ENCODE data around the gene HOXB5.

Gene HOXB5

GRCh38 chr17:48591255-48592056 is 2.1 kb downstream of the HOXB5 start:
- DNase-seq (ENCODE audit: low read depth in 2 of 2, low spot score in 1 of 2) = no peak

GRCh38 chr17:48590607-48591161 is 2.9 kb downstream of the HOXB5 start:
- DNase-seq (ENCODE audit: low read depth in 2 of 2, low spot score in 1 of 2) = no peak

DNA sequence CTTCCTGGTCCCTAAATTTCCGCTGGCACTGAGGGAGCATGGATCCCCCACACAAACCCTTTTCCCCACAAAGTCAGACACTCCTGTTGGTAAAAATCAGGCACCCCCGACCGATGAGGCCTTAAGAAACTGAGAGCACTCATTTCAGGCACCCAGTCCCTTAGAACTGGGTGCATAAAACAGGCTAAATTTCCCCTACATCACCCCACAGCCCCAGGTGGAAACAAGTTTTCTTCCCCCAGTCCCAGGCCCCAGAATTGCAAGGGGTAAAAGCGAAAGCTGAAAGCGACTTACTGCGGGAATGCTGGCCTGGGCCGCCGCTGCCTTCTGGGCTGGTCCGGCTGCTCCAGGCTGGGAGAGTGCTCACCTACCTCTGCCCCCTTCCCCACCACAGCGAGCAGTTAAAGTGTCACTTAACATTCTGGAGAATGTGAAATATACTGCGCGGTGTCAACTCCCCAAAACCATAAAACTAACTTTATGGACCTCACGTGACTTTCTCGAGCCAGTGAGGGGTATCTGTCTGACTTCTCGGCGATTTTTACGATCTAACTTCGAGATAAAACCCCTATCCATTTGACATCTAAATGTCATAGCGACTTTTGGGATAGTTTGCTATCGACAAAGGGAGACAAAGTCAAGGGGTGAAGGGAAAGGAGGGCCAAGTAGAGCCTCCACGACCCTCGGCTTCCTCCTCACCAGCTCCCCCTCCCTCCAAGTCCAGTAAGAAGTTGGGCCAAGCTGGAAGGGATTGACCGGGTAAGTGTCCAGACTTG is 3.6 kb downstream of the HOXB5 start, which contains the start of gene HOXB3:
HOXB3 (minus strand) TSS at position 411 of the 776 bp plus-strand sequence. CDS start 37,767 bp downstream, outside the sequence.
- DNase-seq (ENCODE audit: low read depth in 2 of 2, low spot score in 1 of 2) = no peak

DNA sequence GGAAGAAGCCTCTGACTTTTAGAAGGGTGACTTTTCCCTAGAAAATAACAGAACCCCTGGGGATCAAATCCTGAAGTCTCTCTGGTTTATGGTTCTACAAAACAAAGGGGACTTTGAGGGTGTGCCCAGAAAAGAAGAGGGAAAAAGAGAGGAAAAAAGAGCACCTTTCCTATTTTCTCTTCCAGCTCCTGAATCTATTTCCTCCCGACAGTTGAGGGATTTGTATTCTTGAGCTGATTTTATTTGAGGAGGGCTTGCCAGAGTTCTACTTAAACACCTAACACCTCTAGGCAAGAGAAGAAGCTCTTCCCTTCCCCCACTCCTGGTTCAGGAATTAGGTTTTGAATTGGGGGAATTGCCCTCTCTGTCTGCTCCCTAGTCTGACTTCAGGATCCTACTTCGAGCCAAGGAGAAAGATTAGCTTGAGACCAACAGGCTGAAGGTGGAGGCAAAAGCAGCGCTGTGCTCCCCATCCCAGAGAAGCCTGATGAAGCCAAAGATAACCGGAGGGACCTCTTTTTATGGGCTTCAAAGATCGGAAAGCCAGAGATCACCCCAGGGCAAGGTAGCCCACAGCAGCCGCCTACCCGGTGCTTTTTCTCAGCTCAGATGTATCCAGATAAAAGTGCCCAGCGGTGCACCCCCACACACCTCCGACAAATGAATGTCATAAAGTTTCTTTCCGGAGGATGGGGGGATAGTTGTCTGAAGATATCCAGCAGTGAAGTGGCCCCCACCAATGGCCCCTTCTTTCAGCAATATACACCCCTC is 4.3 kb downstream of the HOXB5 start:
- no peak for DNase-seq (ENCODE audit: low read depth in 2 of 2, low spot score in 1 of 2)

DNA sequence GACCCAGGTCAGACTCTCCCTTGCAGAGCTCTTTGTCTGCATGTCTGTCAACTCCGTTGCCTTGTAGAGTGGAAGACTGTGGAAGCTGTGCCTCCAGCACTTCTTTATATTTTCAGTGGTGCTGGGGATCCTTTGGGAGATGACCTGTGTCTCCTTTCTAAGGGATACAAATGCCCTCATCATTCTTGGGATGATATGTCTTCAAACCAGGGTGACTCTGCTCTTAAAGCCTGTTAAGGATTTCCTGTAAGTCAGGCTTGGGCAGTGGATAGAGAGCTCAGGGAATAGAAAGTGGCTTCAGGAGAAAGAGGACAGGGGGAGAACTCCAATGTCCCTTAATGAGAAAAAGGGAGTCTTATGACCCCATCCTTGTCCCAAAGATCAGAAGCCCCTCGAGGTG is 5.1 kb downstream of the HOXB5 start:
- no peak for DNase-seq (ENCODE audit: low read depth in 2 of 2, low spot score in 1 of 2)

- no peak for DNase-seq (ENCODE audit: low read depth in 2 of 2, low spot score in 1 of 2)
Observed at GRCh38 chr17:48588074-48588415, 5.5 kb downstream of the HOXB5 start.

DNA sequence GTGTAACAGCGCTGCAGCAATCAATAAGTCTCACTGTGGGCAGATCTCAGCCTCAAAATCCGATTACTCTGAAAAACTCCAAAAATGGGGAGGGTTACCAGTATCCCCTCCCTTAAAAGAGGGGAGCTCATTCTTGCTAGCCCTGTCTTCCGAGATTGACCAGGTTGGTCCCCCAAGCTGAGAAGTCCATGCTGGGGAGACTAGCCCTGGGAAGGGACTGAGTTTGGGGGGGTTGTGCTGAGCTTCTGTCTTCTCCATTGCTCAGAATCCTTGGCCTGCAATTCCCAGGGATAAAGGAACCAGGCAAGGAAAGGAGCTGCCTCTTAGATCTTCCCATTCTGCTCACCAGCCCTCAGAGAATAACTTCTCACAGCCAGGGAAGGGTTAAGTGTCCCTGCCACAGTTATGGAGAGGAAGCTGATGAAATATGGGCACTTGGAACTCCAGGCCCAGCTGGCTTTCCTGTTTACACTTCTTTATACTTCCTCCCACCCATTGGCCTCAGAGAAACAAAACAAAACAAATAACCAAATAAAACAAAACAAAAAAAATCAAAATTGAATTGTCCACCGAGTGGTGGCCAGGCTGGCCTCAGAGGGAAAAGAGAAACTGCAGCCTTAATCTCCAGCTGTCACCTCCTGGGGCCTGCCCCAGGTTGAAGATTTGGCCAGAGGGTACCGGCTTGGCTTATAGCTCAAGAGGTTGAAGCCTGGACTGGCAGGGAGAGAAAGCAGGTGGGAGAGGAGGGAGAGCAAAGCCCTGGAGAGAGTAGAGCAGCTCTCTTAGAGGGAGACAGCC is 6.1 kb downstream of the HOXB5 start:
- no peak for DNase-seq (ENCODE audit: low read depth in 2 of 2, low spot score in 1 of 2)

DNA sequence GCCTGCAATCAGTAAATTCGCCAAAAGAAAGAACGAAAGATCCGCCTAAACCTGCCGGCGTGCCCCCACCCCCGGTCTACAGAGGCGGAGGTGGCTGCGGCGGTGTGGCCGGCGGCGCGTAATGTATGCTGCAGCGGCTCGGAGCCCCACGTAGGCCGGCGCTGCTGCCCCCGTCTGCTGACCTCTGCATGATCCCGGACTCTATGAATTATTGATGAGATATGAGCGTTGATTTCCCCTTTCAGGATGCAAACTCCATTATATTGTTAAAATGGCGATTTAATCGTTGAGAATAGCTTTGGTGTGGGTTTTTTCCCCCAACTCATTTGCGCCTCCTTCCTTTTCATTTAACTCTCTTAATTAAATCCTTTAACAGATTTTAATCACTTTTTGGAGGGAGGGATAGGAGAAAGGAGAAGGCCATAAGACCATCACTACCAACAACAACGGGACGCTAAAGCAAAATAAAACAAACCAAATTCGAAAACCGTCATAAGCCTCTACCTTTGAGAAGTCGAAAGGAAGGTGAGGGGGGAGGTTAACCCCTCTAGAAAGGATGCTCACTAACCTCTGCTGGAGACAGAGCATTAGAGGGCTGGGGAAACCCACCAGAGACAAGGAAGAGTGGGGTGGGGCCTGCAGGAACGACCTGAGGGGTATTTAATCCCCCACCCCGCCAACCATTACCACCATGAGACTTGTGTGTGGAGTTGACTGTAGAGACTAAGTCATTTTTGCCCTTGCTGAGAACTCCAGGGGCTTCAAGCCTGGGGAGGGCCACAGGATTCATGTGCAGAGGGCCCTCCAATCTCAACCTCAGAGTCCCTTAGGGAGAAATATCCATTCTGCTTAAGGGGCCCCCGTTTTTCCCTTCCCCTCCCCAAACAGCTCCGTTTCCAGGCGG is 7.0 kb downstream of the HOXB5 start:
- DNase-seq (ENCODE audit: low read depth in 2 of 2, low spot score in 1 of 2) = no peak

GRCh38 chr17:48584223-48584741 is 9.3 kb downstream of the HOXB5 start:
- DNase-seq (ENCODE audit: low read depth in 2 of 2, low spot score in 1 of 2) = no peak

DNA sequence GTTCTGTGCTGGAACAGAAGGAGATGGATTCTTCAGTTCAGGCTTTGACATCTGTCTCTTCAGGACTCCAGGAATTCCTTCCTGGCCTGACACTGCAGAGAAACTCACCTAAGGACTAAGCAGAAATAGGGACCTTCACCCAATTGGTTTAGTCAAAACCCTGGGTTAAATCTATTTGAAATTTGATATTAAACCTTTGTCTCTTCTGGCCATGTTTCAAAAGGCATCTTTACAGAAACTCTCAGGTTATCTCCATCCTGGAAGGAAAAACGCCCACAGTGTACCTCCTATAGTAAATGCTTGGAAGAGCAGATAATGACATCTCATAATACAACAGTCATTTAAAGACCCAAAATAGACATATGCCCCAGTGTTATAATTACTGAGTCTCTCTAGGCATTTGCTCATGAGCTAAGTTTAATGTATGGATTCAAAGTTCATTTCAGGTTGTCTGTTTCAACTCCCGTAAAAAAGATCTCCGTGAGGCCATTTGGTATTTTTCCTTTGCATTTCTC is 9.8 kb downstream of the HOXB5 start:
- DNase-seq (ENCODE audit: low read depth in 2 of 2, low spot score in 1 of 2) = no peak

DNA sequence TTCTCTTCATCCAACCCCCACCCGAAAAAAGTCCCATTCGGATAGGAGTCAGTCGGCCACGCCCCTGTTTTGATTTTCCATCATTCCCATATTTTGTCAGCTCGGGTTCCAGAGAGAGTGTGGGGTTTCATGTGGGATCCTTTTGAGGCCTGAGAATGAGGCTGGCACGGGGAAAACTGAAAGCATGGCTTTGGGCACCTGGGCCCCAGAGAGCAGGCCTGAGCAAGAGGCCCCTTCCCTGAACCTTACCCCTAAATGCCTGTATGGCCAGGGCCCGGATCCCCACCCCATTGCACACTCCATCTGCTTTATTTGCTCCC is 10.9 kb downstream of the HOXB5 start:
- DNase-seq (ENCODE audit: low read depth in 2 of 2, low spot score in 1 of 2) = no peak

- no peak for DNase-seq (ENCODE audit: low read depth in 2 of 2, low spot score in 1 of 2)
Observed at GRCh38 chr17:48579760-48580554, 13.6 kb downstream of the HOXB5 start.

- no peak for DNase-seq (ENCODE audit: low read depth in 2 of 2, low spot score in 1 of 2)
Observed at GRCh38 chr17:48579471-48579759, 14.2 kb downstream of the HOXB5 start.

DNA sequence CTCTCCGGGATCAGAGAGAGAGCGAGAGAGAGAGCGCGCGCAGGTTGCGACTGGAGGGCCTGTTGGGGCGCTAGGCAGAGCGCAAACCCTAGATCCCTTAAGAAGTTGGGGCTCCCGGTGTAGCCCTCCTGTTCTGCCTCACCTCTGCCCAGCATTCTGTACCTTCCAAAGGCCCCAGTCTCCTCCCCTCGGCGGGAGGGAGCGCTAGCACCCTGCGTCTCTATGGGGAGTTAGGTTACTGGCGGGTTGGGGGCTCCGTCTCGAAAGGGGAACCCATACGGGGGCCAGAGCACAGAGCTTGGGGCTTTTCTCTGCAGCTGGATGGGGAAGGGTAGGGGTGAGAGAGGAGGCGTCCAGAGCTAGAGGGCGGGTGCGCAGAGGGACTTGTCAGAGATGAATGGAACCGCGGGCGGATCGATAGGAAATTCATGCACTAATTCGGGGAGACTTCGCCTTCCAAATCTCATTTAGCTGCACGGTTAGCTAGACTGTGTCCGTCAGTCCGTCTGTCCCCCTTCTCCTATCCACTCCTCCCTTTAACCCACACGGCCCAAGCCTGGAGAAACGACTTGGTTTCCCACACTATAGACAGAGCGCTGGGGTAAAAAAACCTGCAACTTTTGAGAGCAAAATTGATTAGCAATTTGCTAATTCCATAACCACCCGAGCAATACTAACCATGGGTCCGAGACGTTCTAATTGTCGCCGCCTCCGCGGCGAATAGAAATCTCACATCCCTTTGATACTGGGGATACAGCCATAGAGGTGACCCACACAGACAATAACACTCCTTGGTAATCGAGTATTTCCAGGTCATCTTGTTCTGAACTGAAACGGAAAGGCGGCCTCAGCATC is 14.7 kb downstream of the HOXB5 start:
- no peak for DNase-seq (ENCODE audit: low read depth in 2 of 2, low spot score in 1 of 2)

DNA sequence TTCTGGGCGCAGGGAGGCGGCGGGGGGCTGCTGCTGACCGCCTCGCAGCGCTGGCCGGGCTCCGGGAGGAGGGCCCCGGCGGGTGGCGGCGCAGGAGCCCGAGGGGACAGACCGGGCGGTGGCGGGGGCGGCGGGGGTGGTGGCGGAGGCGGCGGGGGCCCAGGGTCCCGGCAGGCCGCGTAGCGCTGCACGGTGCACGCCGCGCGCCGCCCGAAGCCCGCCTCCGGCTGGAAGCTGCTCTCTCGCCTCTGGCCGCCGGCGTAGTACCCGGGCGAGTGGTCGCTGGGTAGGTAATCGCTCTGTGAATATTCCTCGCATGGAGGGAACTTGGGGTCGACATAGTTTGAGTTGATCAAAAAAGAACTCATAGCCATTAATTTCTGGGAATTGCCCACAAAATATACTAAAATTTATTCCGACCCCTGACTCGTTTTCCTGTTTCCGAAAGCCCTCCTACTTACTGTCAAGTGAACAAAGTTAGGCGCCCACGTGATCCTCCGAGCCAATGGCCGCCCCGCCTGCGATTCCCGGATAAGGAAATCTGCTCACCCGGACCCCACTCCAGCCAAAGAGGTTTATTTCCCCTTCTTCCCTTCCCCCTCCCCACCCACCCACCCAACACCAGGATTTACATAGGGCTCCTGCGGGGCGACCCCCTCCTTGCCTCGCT is 15.5 kb downstream of the HOXB5 start, which contains the start of gene HOXB4:
HOXB4 (minus strand) TSS at position 405 of the 670 bp plus-strand sequence; CDS start at position 374, 31 bp downstream.
- peak in 1 of 2 donors; percentile 40 for DNase-seq (ENCODE audit: low read depth in 2 of 2, low spot score in 1 of 2)

GRCh38 chr17:48577330-48577945 is 16.1 kb downstream of the HOXB5 start:
- DNase-seq (ENCODE audit: low read depth in 2 of 2, low spot score in 1 of 2) = no peak

All from stimulated activated CD8-positive, alpha-beta memory T cell treated with anti-CD3 and anti-CD28 coated beads, Interleukin-4, amount 100 ng/mL, for 4 hours (primary cell).